Liver (tissue), 9 donors: ENCODE measurements around the gene CALU. TPM values are rescaled to one million over a fixed set of nuclear protein-coding genes. Genes with fewer than 3 reads are reported as not detected.

Experiments used
- DNase-seq: peaks from one replicate; pipeline ENCODE4 v3.0.0-alpha.2; 2017; ENCODE audit warnings: low spot score
- H3K27ac ChIP-seq, 2 donors: one replicate each; pipeline ENCODE4 v1.7.0; 2013; ENCODE audit warnings: inconsistent platforms in 2 of 2, low read length in 2 of 2, control low read depth in 1 of 2, low read depth in 1 of 2, mild to moderate bottlenecking in 1 of 2
- H3K27me3 ChIP-seq, 4 donors: one replicate each; pipeline versions ENCODE4 v1.6.1 to v1.7.0; 2013; ENCODE audit warnings: low read length in 3 of 4, inconsistent platforms in 1 of 4, mild to moderate bottlenecking in 1 of 4, moderate library complexity in 1 of 4; ENCODE audit not compliant: control insufficient read depth in 4 of 4, insufficient read depth in 4 of 4
- H3K36me3 ChIP-seq, 4 donors: one replicate each; pipeline versions ENCODE4 v1.6.1 to v1.7.0; 2013; ENCODE audit warnings: low read length in 3 of 4, mild to moderate bottlenecking in 3 of 4, low read depth in 1 of 4, moderate library complexity in 1 of 4; ENCODE audit not compliant: control insufficient read depth in 4 of 4, insufficient read depth in 3 of 4
- H3K4me1 ChIP-seq, 4 donors: one replicate each; pipeline versions ENCODE4 v1.6.1 to v1.7.0; 2013; ENCODE audit warnings: low read length in 3 of 4, mild to moderate bottlenecking in 3 of 4, moderate library complexity in 1 of 4; ENCODE audit not compliant: control insufficient read depth in 4 of 4, insufficient read depth in 4 of 4
- H3K4me3 ChIP-seq, 3 donors: one replicate each; pipeline versions ENCODE4 v1.6.1 to v1.7.0; 2013; ENCODE audit warnings: low read length in 3 of 3, control low read depth in 1 of 3, low read depth in 1 of 3, mild to moderate bottlenecking in 1 of 3
- H3K9ac ChIP-seq, 2 donors: one replicate each; pipeline ENCODE4 v1.7.0; 2013; ENCODE audit warnings: low read length in 2 of 2, mild to moderate bottlenecking in 2 of 2, moderate library complexity in 2 of 2, control low read depth in 1 of 2, low read depth in 1 of 2
- H3K9me3 ChIP-seq, 4 donors: one replicate each; pipeline versions ENCODE4 v1.6.1 to v1.7.0; 2013; ENCODE audit warnings: low read length in 3 of 4; ENCODE audit not compliant: control insufficient read depth in 4 of 4
- EGR1 ChIP-seq, 2 donors: IDR thresholded peaks; 2 replicates each; pipeline ENCODE4 v1.6.1; 2016 to 2018; ENCODE audit warnings: antibody characterized with exemption in 2 of 2, low read depth in 2 of 2
- FOXA1 ChIP-seq: IDR thresholded peaks from 2 replicates; pipeline ENCODE4 v1.6.1; 2016; ENCODE audit warnings: antibody characterized with exemption
- GABPA ChIP-seq, 2 donors: IDR thresholded peaks in 1 of 2; conservative IDR thresholded peaks in 1 of 2; 2 replicates each; pipeline ENCODE4 v1.6.1; 2016; ENCODE audit warnings: antibody characterized with exemption in 2 of 2, mild to moderate bottlenecking in 1 of 2, moderate library complexity in 1 of 2
- HNF4A ChIP-seq, 2 donors: conservative IDR thresholded peaks; 2 replicates each; pipeline ENCODE4 v1.6.1; 2016; ENCODE audit warnings: antibody characterized with exemption in 2 of 2, mild to moderate bottlenecking in 2 of 2
- JUND ChIP-seq, 2 donors: IDR thresholded peaks; 2 replicates each; pipeline ENCODE4 v1.6.1; 2016; ENCODE audit warnings: antibody characterized with exemption in 2 of 2
- NR2F2 ChIP-seq: IDR thresholded peaks from 2 replicates; pipeline ENCODE4 v1.6.1; 2016; ENCODE audit warnings: antibody characterized with exemption
- RXRA ChIP-seq, 2 donors: IDR thresholded peaks; 2 replicates each; pipeline ENCODE4 v1.6.1; 2017 to 2018; ENCODE audit warnings: antibody characterized with exemption in 2 of 2, mild to moderate bottlenecking in 1 of 2
- SP1 ChIP-seq: IDR thresholded peaks from 2 replicates; pipeline ENCODE4 v1.6.1; 2018; ENCODE audit warnings: antibody characterized with exemption, mild to moderate bottlenecking
- TAF1 ChIP-seq: conservative IDR thresholded peaks from 2 replicates; pipeline ENCODE4 v1.6.1; 2016; ENCODE audit warnings: antibody characterized with exemption, mild to moderate bottlenecking
- YY1 ChIP-seq: IDR thresholded peaks from 2 replicates; pipeline ENCODE4 v1.6.1; 2016; ENCODE audit warnings: antibody characterized with exemption, mild to moderate bottlenecking
- WGBS: extraction: QIAGEN DNeasy Blood & Tissue Kit; methylation state at CpG from one replicate; pipeline ENCODE4 v1.1.7; 2013; 5-methylcytosine and 5-hydroxymethylcytosine counted together
- polyA plus RNA-seq, 2 donors: library from polyadenylated mRNA; stranded (reverse) in 1 of 2; unstranded in 1 of 2; fragments of 200-250 nt in 1 of 2; fragments of >200 nt in 1 of 2; fragmentation: Nextera tagmentation in 1 of 2; extraction: Ambion mirVana in 1 of 2; gene quantifications; one replicate each; pipeline versions ENCODE4 v1.2.1 to v1.2.3, GENCODE V29; 2013 to 2015
- total RNA-seq, 2 donors: library from RNA; depleted of rRNA; stranded (reverse); fragments of >200 nt; gene quantifications; one replicate each; pipeline ENCODE4 v1.2.3, GENCODE V29; 2014
- TF ChIP-seq, protein P1 (sequence below): fragments of 150-350 bp; IDR thresholded peaks from 2 replicates; pipeline ENCODE4 v1.5.1; 2017; ENCODE audit warnings: improper control_type of control experiment, low read depth, low read length; ENCODE audit not compliant: missing input control
- TF ChIP-seq, protein P2 (sequence below): IDR thresholded peaks from 2 replicates; pipeline ENCODE4 v1.6.1; 2016; ENCODE audit warnings: antibody characterized with exemption
- TF ChIP-seq, protein P3 (sequence below): IDR thresholded peaks from 2 replicates; pipeline ENCODE4 v1.6.1; 2016; ENCODE audit warnings: antibody characterized with exemption
- donor health status: healthy.
- donor health status: healthy.
- donor health status: healthy.
- donor health status: healthy.
- donor health status: healthy.

CALU gene
- total and polyA plus RNA-seq, 4 donors, result 37.1 to 57.9 (median 42.5) TPM

DNA sequence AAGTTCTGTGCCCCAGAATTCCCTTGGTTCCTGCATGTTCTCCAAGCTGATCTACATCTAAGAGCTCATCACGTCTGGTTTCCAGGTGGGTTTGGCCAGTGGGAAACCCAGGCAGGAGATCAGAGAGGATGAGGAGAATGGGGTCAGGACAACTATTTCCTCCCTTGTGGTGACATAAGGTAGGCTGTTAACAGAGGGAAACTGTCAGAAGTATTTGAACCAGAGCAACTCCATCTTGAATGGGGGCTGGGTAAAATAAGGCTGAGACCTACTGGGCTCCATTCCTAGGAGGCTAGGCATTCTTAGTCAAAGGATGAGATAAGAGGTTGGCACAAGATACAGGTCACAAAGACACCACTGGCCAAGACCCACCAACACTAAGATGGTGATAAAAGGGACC, 47.9 kb upstream of the CALU start:
- TF ChIP-seq NR2F2 (no peak), YY1 (no peak)
- TF ChIP-seq, protein P1, sequence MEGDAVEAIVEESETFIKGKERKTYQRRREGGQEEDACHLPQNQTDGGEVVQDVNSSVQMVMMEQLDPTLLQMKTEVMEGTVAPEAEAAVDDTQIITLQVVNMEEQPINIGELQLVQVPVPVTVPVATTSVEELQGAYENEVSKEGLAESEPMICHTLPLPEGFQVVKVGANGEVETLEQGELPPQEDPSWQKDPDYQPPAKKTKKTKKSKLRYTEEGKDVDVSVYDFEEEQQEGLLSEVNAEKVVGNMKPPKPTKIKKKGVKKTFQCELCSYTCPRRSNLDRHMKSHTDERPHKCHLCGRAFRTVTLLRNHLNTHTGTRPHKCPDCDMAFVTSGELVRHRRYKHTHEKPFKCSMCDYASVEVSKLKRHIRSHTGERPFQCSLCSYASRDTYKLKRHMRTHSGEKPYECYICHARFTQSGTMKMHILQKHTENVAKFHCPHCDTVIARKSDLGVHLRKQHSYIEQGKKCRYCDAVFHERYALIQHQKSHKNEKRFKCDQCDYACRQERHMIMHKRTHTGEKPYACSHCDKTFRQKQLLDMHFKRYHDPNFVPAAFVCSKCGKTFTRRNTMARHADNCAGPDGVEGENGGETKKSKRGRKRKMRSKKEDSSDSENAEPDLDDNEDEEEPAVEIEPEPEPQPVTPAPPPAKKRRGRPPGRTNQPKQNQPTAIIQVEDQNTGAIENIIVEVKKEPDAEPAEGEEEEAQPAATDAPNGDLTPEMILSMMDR, result no peak
- WGBS, result 94% methylated on average over 1 of the region's 1 CpG
- Histone ChIP-seq H3K36me3 (no peaks in the 10 kb centered on the region), H3K9me3 (no peaks in the 10 kb centered on the region), H3K9ac (no peak overlapping the region), H3K27ac (no peak overlapping the region), H3K4me1 (no peaks in the 10 kb centered on the region), H3K4me3 (no peak overlapping the region), H3K27me3 (peaks cover 0 to 1% (median 0%) of the 10 kb centered on the region in 4 donors)
- DNase-seq, result no peak

DNA sequence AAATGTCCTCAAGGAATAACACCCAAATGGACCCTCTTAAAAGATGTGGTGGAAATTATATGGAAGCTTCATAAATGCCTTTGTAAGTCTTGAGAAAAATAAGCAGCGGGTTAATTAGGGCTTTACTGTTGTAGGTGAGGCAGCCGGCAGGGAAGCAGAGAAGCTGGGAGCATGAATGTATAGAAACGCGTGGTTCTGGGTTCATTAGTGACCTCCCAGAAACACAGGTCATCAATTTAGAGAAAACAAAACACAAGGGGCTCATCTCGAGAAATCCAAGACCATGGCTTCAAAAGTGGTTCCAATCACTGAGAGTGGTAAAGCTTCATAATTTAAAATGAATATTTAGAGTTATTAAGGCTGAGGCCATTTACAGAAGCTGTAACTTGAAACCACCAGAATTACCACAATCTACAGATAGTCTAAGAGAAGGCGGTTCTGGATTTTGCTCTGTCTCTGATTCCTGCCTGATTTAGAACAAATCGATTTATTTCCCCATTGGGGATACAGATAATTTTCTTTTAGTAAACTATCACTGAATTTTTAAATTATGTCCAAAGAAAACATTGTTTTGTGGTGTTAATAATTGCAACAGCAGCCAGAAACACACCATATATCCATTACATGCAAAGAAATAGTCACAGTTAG, 46.4 kb upstream of the CALU start:
- H3K27me3 ChIP-seq, result peaks cover 0 to 10% (median 3%) of the 10 kb centered on the region in 4 donors
- no peaks in the 10 kb centered on the region for H3K9me3 ChIP-seq
- TF ChIP-seq, protein P2, sequence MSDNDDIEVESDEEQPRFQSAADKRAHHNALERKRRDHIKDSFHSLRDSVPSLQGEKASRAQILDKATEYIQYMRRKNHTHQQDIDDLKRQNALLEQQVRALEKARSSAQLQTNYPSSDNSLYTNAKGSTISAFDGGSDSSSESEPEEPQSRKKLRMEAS, result no peak
- TF ChIP-seq, protein P3, sequence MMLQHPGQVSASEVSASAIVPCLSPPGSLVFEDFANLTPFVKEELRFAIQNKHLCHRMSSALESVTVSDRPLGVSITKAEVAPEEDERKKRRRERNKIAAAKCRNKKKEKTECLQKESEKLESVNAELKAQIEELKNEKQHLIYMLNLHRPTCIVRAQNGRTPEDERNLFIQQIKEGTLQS, result no peak
- TF ChIP-seq SP1 (no peak), GABPA (IDR thresholded peaks at IDR 0.05 in 1 of 2, conservative IDR thresholded peaks at IDR 0.05 in 1 of 2) (no peak), RXRA (IDR thresholded peaks at IDR 0.05) (no peak), NR2F2 (no peak), EGR1 (IDR thresholded peaks at IDR 0.05; ENCODE audit: low read depth in 2 of 2) (no peak), TAF1 (no peak), JUND (IDR thresholded peaks at IDR 0.05) (no peak), HNF4A (conservative IDR thresholded peaks at IDR 0.05) (no peak), FOXA1 (no peak), YY1 (no peak)
- TF ChIP-seq, protein P1, result no peak
- H3K4me1 ChIP-seq, result peaks cover 0 to 3% (median 0%) of the 10 kb centered on the region in 4 donors
- no peaks in the 10 kb centered on the region for H3K36me3 ChIP-seq
- no peak overlapping the region for H3K4me3 ChIP-seq
- no peak overlapping the region for H3K9ac ChIP-seq
- no peak for DNase-seq
- 78% methylated on average over 7 of the region's 7 CpGs for WGBS
- H3K27ac ChIP-seq, result no peak overlapping the region
